IPS DF 4.7 (cell line): ENCODE measurements around the gene BACH2.

Experiments
- DNase-seq: peaks from one replicate; pipeline ENCODE4 v3.0.0-alpha.2; 2013; ENCODE audit warnings: low spot score; ENCODE audit errors: extremely low read depth

Gene BACH2

GRCh38 chr6:90238496-90239266, 58.0 kb downstream of the BACH2 start:
- no peak for DNase-seq

GRCh38 chr6:90237350-90237990, 59.2 kb downstream of the BACH2 start:
- no peak for DNase-seq

- DNase-seq, result no peak
Observed at GRCh38 chr6:90233994-90234393, 62.6 kb downstream of the BACH2 start.

GRCh38 chr6:90233213-90233612, 63.4 kb downstream of the BACH2 start:
- DNase-seq, result no peak

GRCh38 chr6:90231798-90232197, 64.8 kb downstream of the BACH2 start:
- DNase-seq, result no peak

GRCh38 chr6:90231308-90231707, 65.3 kb downstream of the BACH2 start:
- DNase-seq, result no peak

GRCh38 chr6:90230548-90231215, 66.0 kb downstream of the BACH2 start:
- DNase-seq, result no peak

GRCh38 chr6:90229331-90230010, 67.2 kb downstream of the BACH2 start:
- DNase-seq, result no peak

GRCh38 chr6:90227673-90228072, 69.0 kb downstream of the BACH2 start:
- DNase-seq, result no peak

- no peak for DNase-seq
Observed at GRCh38 chr6:90227213-90227612, 69.4 kb downstream of the BACH2 start.

GRCh38 chr6:90226257-90226656, 70.4 kb downstream of the BACH2 start:
- DNase-seq, result no peak

GRCh38 chr6:90224196-90224595, 72.4 kb downstream of the BACH2 start:
- no peak for DNase-seq

- no peak for DNase-seq
Observed at GRCh38 chr6:90222724-90223198, 73.9 kb downstream of the BACH2 start.

GRCh38 chr6:90222008-90222407, 74.6 kb downstream of the BACH2 start:
- DNase-seq, result no peak

- DNase-seq, result no peak
Observed at GRCh38 chr6:90221403-90221802, 75.2 kb downstream of the BACH2 start.

- no peak for DNase-seq
Observed at GRCh38 chr6:90220273-90220672, 76.4 kb downstream of the BACH2 start.

GRCh38 chr6:90219209-90219985, 77.2 kb downstream of the BACH2 start:
- no peak for DNase-seq

GRCh38 chr6:90218959-90219208, 77.8 kb downstream of the BACH2 start:
- DNase-seq, result no peak

GRCh38 chr6:90217506-90218127, 79.0 kb downstream of the BACH2 start:
- no peak for DNase-seq

- DNase-seq, result no peak
Observed at GRCh38 chr6:90216072-90216977, 80.3 kb downstream of the BACH2 start.
